ENCODE measurements around the gene UVRAG. TPM values are rescaled to one million over a fixed set of nuclear protein-coding genes. Genes with fewer than 3 reads are reported as not detected.

UVRAG gene
- total and polyA plus RNA-seq, 2 of the 4 experiments (the other 2 are of a cell fraction) = 5.6 to 10.9 TPM

GRCh38 chr11:75792997-75793800 lies 21.8 kb upstream of the UVRAG start:
- Histone ChIP-seq H3K14ac (replicated peaks; ENCODE audit: low read depth, low read length) (no peak overlapping the region), H2BK20ac (ENCODE audit: low read depth, low read length) (no peak overlapping the region), H2AFZ (replicated peaks; ENCODE audit: low read length, poor library complexity) (no peak overlapping the region), H3K23ac (ENCODE audit: low read depth, low read length) (no peak overlapping the region), H3K4me3 (ENCODE audit: insufficient read depth, low read depth, low read length) (no peak overlapping the region), H3K4ac (ENCODE audit: low read depth, low read length) (no peak overlapping the region), H2BK120ac (ENCODE audit: low read depth, low read length) (no peak overlapping the region), H2AK9ac (replicated peaks; ENCODE audit: low read depth, low read length, poor library complexity) (no peak overlapping the region), H4K8ac (ENCODE audit: low read depth in 2 of 2, low read length in 2 of 2) (no peak overlapping the region), H4K5ac (ENCODE audit: low read depth, low read length) (no peak overlapping the region), H3K9ac (ENCODE audit: low read depth, low read length) (no peak overlapping the region), H3K27ac (ENCODE audit: insufficient read depth, low read length) (no peak overlapping the region), H3K56ac (ENCODE audit: extremely low read depth, insufficient read depth, low read length) (no peak overlapping the region), H3K27me3 (ENCODE audit: control insufficient read depth, insufficient read depth, low read length) (peaks cover 33% of the 10 kb centered on the region), H3K9me3 (ENCODE audit: control insufficient read depth, insufficient read depth, low read length) (no peaks in the 10 kb centered on the region), H3K18ac (ENCODE audit: low read depth, low read length) (no peak overlapping the region), H3K4me2 (ENCODE audit: low read depth, low read length) (no peak overlapping the region), H2AK5ac (ENCODE audit: low read depth, low read length) (no peak overlapping the region), H4K91ac (ENCODE audit: insufficient read depth, low read depth, low read length) (no peak overlapping the region), H3K4me1 (ENCODE audit: control insufficient read depth, insufficient read depth, low read length) (peaks cover 2% of the 10 kb centered on the region), H3K9me1 (ENCODE audit: insufficient read depth, low read length) (peaks cover 3% of the 10 kb centered on the region; the same call in 1 of the 2 replicates), H2BK5ac (ENCODE audit: low read depth, low read length, poor library complexity, severe bottlenecking) (no peak overlapping the region), H3K79me1 (ENCODE audit: low read depth in 1 of 2, low read length in 2 of 2) (no peaks in the 10 kb centered on the region), H2BK15ac (ENCODE audit: low read depth, low read length) (no peak overlapping the region), H4K20me1 (ENCODE audit: insufficient read depth, low read length) (no peaks in the 10 kb centered on the region), H3K36me3 (ENCODE audit: control insufficient read depth, insufficient read depth, low read length) (no peaks in the 10 kb centered on the region)
- CTCF ChIA-PET = interaction anchor here (1.3 kb wide), 1 partner anchor 10 kb away, joined by 3 read pairs; no protein-coding TSS in a partner anchor
- no CpG with 5 or more reads among the region's 12 CpGs for WGBS, 2 experiments (ENCODE audit: extremely low coverage in 2 of 2, insufficient read length in 1 of 2)
- intact Hi-C loops (cut with micrococcal nuclease) = no loop called here
- DNase-seq (no peak), ATAC-seq (ENCODE audit: low read depth) (no peak)
- in situ Hi-C loops (cut with MboI; ENCODE audit: low sequenced_read_pairs) = no loop called here
- BruUV-seq (replicated peaks) = no TSS peak
- dilution Hi-C loops (cut with HindIII; ENCODE audit: low sequenced_read_pairs, unreplicated experiment) = no loop called here
- POLR2A ChIA-PET (ENCODE audit: unreplicated experiment) = no interaction called here
- no peak for TF ChIP-seq NFE2L2 (IDR thresholded peaks at IDR 0.05; ENCODE audit: low read depth, low read length)
- TF ChIP-seq RCOR1 (IDR thresholded peaks at IDR 0.05; ENCODE audit: insufficient replicate concordance, low read length) = no peak
- no peak for TF ChIP-seq ELK1 (IDR thresholded peaks at IDR 0.05; ENCODE audit: borderline replicate concordance, low read depth, low read length)
- TF ChIP-seq RAD21 (IDR thresholded peaks at IDR 0.05; ENCODE audit: low read length) = no peak
- no peak for TF ChIP-seq MAZ (IDR thresholded peaks at IDR 0.05; ENCODE audit: borderline replicate concordance, low read depth, low read length)
- TF ChIP-seq FOS (IDR thresholded peaks at IDR 0.05; ENCODE audit: low read depth, low read length) = no peak
- TF ChIP-seq POLR2A (IDR thresholded peaks at IDR 0.05; ENCODE audit: low read depth, low read length) = no peak
- TF ChIP-seq RFX5 (IDR thresholded peaks at IDR 0.05; ENCODE audit: low read depth, low read length) = no peak
- no peak for TF ChIP-seq SMC3 (IDR thresholded peaks at IDR 0.05; ENCODE audit: low read depth, low read length)
- TF ChIP-seq CTCF (conservative IDR thresholded peaks at IDR 0.05; ENCODE audit: low read depth, low read length) = no peak
- TF ChIP-seq CHD1 (IDR thresholded peaks at IDR 0.05; ENCODE audit: low read depth, low read length) = no peak
- no peak for TF ChIP-seq USF2 (IDR thresholded peaks at IDR 0.05; ENCODE audit: low read depth, low read length)
- no peak for TF ChIP-seq CEBPB (IDR thresholded peaks at IDR 0.05; ENCODE audit: low read depth, low read length)
- TF ChIP-seq MAFK (IDR thresholded peaks at IDR 0.05; ENCODE audit: low read depth, low read length) = no peak
- no peak for TF ChIP-seq BHLHE40 (IDR thresholded peaks at IDR 0.05; ENCODE audit: low read depth, low read length)

Data from IMR-90 (cell line).